SK-N-SH (cell line): ENCODE data around the gene CD28. TPM values are rescaled to one million over a fixed set of nuclear protein-coding genes. Genes with fewer than 3 reads are reported as not detected.

ENCODE experiments used
- CTCF ChIA-PET: fragments of 300-600, 350-600 bp; formaldehyde crosslinking; extraction: SDS; loops from one replicate; lab custom pipeline; 2021; lab: Yijun Ruan, JAX
- POLR2A ChIA-PET: fragments of 350-600 bp; sonication (Branson Sonifier 250); formaldehyde crosslinking; extraction: SDS; loops from one replicate; lab custom pipeline; 2020; ENCODE audit warnings: antibody characterized with exemption, inconsistent platforms; lab: Yijun Ruan, JAX
- DNase-seq: peaks from one replicate; pipeline ENCODE4 v3.0.0; 2012
- H2AFZ ChIP-seq: fragments of 200-600 bp; sonication (generic); 2 replicates; pipeline ENCODE4 v1.8.1; 2016; ENCODE audit warnings: antibody characterized with exemption, mild to moderate bottlenecking, low read depth
- H3F3A ChIP-seq: fragments of 200-600 bp; sonication (generic); replicated peaks from 2 replicates; pipeline ENCODE3; 2016; ENCODE audit warnings: antibody characterized with exemption, mild to moderate bottlenecking; ENCODE audit not compliant: insufficient read depth
- H3K27ac ChIP-seq, 2 experiments: fragments of 200-500 bp in 1 of 2; fragments of 200-600 bp in 1 of 2; sonication (Bioruptor generic) in 1 of 2; sonication (generic), shearing (Covaris generic) in 1 of 2; 2 replicates each; pipeline versions ENCODE4 v1.5.1 to v1.6.1; 2014 to 2016; ENCODE audit warnings: low read depth in 2 of 2, inconsistent platforms in 1 of 2, low read length in 1 of 2, mild to moderate bottlenecking in 1 of 2, mixed read lengths in 1 of 2
- H3K27me3 ChIP-seq: fragments of 200-600 bp; sonication (generic), shearing (Covaris generic); 2 replicates; pipeline ENCODE4 v1.6.1; 2016; ENCODE audit warnings: mixed run types; ENCODE audit not compliant: insufficient read depth
- H3K36me3 ChIP-seq, 2 experiments: fragments of 200-500 bp in 1 of 2; fragments of 200-600 bp in 1 of 2; sonication (Bioruptor generic) in 1 of 2; sonication (generic) in 1 of 2; replicated peaks in 1 of 2; 2 replicates each; pipeline versions ENCODE3 to v1.5.1; 2014 to 2016; ENCODE audit warnings: low read length in 1 of 2, mild to moderate bottlenecking in 1 of 2; ENCODE audit not compliant: insufficient read depth in 2 of 2, control insufficient read depth in 1 of 2
- H3K4me1 ChIP-seq, 2 experiments: fragments of 200-500 bp in 1 of 2; fragments of 200-600 bp in 1 of 2; sonication (Bioruptor generic) in 1 of 2; sonication (generic), shearing (Covaris generic) in 1 of 2; 2 replicates each; pipeline versions ENCODE4 v1.5.1 to v1.6.1; 2014 to 2016; ENCODE audit warnings: low read depth in 1 of 2, low read length in 1 of 2, mixed run types in 1 of 2; ENCODE audit not compliant: insufficient read depth in 2 of 2, control insufficient read depth in 1 of 2
- H3K4me2 ChIP-seq: fragments of 200-600 bp; sonication (generic), shearing (Covaris generic); 2 replicates; pipeline ENCODE4 v1.6.1; 2017; ENCODE audit warnings: mixed run types
- H3K4me3 ChIP-seq, 2 experiments: fragments of 200-500 bp in 1 of 2; fragments of 200-600 bp in 1 of 2; sonication (Bioruptor generic) in 1 of 2; sonication (generic), shearing (Covaris generic) in 1 of 2; 2 replicates each; pipeline versions ENCODE4 v1.5.1 to v1.8.1; 2014 to 2016; ENCODE audit warnings: low read depth in 2 of 2, inconsistent platforms in 1 of 2, low read length in 1 of 2, mild to moderate bottlenecking in 1 of 2, mixed read lengths in 1 of 2, moderate library complexity in 1 of 2
- H3K79me2 ChIP-seq: fragments of 200-600 bp; sonication (generic); 2 replicates; pipeline ENCODE4 v1.8.1; 2017; ENCODE audit warnings: mild to moderate bottlenecking; ENCODE audit not compliant: insufficient read depth
- H3K9ac ChIP-seq: fragments of 200-600 bp; sonication (generic); 2 replicates; pipeline ENCODE4 v1.6.1; 2017; ENCODE audit warnings: mixed run types
- H3K9me2 ChIP-seq: fragments of 200-600 bp; sonication (generic); 2 replicates; pipeline ENCODE4 v1.6.1; 2017; ENCODE audit warnings: mixed run types
- H3K9me3 ChIP-seq: fragments of 200-600 bp; sonication (generic); 2 replicates; pipeline ENCODE4 v1.6.1; 2017; ENCODE audit warnings: mixed run types, mild to moderate bottlenecking, moderate library complexity
- H4K20me1 ChIP-seq: fragments of 200-600 bp; sonication (generic); 2 replicates; pipeline ENCODE4 v1.6.1; 2017; ENCODE audit warnings: mild to moderate bottlenecking, mixed run types; ENCODE audit not compliant: insufficient read depth
- CHD2 ChIP-seq: fragments of 150-350 bp; IDR thresholded peaks from 2 replicates; pipeline ENCODE4 v1.6.1; 2018; ENCODE audit warnings: low read length; ENCODE audit not compliant: partially characterized antibody
- ELF1 ChIP-seq: IDR thresholded peaks from 2 replicates; pipeline ENCODE4 v1.4.0; 2012
- EP300 ChIP-seq, 2 experiments: IDR thresholded peaks; 2 replicates each; pipeline versions ENCODE4 v1.4.0 to v1.6.1; 2012; ENCODE audit warnings: borderline replicate concordance in 1 of 2, low read depth in 1 of 2, low read length in 1 of 2
- FOXM1 ChIP-seq: IDR thresholded peaks from 2 replicates; pipeline ENCODE4 v1.4.0; 2012; ENCODE audit warnings: low read depth, mild to moderate bottlenecking
- NFIC ChIP-seq: IDR thresholded peaks from 2 replicates; pipeline ENCODE4 v1.4.0; 2012; ENCODE audit warnings: borderline replicate concordance
- RAD21 ChIP-seq: IDR thresholded peaks from 2 replicates; pipeline ENCODE4 v1.6.1; 2012; ENCODE audit warnings: mild to moderate bottlenecking, low read length
- RCOR1 ChIP-seq: fragments of 150-350 bp; IDR thresholded peaks from 2 replicates; pipeline ENCODE4 v1.6.1; 2017; ENCODE audit warnings: antibody characterized with exemption, low read length
- SIN3A ChIP-seq: IDR thresholded peaks from 2 replicates; pipeline ENCODE4 v1.6.1; 2012; ENCODE audit warnings: low read depth, mild to moderate bottlenecking, low read length, moderate library complexity, borderline replicate concordance
- TEAD4 ChIP-seq: IDR thresholded peaks from 2 replicates; pipeline ENCODE4 v1.4.0; 2012; ENCODE audit warnings: mild to moderate bottlenecking, borderline replicate concordance; ENCODE audit not compliant: insufficient read depth
- WGBS: methylation state at CpG from one replicate; pipeline ENCODE4 v1.1.6; 2017; ENCODE audit warnings: low lambda C conversion rate; 5-methylcytosine and 5-hydroxymethylcytosine counted together
- polyA plus RNA-seq, 3 experiments: library from polyadenylated mRNA; depleted of rRNA; stranded (reverse); fragments of >200 nt; gene quantifications; 2 replicates each; pipeline ENCODE4 v1.2.3, GENCODE V29; 2012
- TF ChIP-seq, protein P1 (sequence below): fragments of 150-350 bp; IDR thresholded peaks from 2 replicates; pipeline ENCODE4 v1.6.1; 2017; ENCODE audit warnings: antibody characterized with exemption, low read length, low read depth, borderline replicate concordance

The CD28 gene
- polyA plus RNA-seq, 1 of the 3 experiments (the other 2 are of a cell fraction), result 0.05 TPM

DNA sequence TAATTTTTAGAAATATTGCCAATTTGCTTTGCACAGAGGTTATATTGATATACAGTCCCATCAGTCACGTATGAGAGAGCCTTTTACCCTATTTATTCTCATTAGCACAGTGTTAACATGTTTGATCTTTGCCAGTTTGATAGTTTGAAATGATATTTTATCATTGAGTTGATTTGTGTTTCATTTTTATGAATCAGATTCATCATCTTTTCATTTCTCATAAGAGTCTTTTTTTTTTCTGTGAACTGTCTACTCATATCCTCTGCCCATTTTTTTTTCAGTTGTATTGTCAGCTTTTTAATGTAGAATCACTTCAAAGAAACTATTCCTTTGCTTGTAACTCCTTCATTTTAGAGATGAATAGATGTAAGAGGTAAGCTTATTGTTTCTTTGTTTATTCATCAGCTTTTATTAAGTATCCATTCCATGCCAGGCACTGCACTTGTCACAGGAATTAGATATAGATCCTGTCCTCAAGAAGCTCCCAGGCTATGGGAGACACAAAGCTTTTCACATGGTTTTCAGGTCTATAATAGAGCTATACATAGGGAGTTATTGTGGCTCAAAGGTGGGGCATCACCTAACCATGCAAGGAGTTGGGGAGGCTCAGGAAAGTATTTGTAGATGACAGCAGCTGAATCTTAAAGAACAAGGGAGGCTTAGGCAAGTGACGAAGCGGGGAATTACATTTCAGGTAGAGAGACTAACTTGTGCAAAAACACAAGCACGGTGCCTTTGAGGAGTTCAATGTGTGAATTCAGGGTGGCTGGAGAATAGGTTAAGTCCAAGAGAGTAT is 42.1 kb downstream of the CD28 start:
- no peak for DNase-seq
- H3K9me3 ChIP-seq, result no peaks in the 10 kb centered on the region
- no peak overlapping the region for H2AFZ ChIP-seq
- H3F3A ChIP-seq, result no peaks in the 10 kb centered on the region
- no peaks in the 10 kb centered on the region for H3K27me3 ChIP-seq
- CTCF ChIA-PET, result interaction anchor here (1.0 to 1.6 kb wide), 2 partner anchors 12 to 34 kb away, joined by 4 to 6 read pairs; no protein-coding TSS in a partner anchor
- H4K20me1 ChIP-seq, result no peaks in the 10 kb centered on the region
- no peak overlapping the region for H3K9ac ChIP-seq
- peaks cover 1 to 6% of the 10 kb centered on the region in 2 experiments; a peak in 2 of 4 replicates for H3K4me1 ChIP-seq
- H3K36me3 ChIP-seq, result no peaks in the 10 kb centered on the region
- no peaks in the 10 kb centered on the region for H3K9me2 ChIP-seq
- POLR2A ChIA-PET, result no interaction called here
- no peaks in the 10 kb centered on the region for H3K79me2 ChIP-seq
- H3K4me3 ChIP-seq, result no peak overlapping the region
- WGBS, result 80% methylated on average over 4 of the region's 4 CpGs
- TF ChIP-seq FOXM1 (no peak), SIN3A (no peak), EP300 (IDR thresholded peaks at IDR 0.05; ENCODE audit: borderline replicate concordance in 1 of 2, low read depth in 1 of 2, low read length in 1 of 2) (no peak), NFIC (no peak), RAD21 (no peak), RCOR1 (no peak)
- TF ChIP-seq, protein P1, sequence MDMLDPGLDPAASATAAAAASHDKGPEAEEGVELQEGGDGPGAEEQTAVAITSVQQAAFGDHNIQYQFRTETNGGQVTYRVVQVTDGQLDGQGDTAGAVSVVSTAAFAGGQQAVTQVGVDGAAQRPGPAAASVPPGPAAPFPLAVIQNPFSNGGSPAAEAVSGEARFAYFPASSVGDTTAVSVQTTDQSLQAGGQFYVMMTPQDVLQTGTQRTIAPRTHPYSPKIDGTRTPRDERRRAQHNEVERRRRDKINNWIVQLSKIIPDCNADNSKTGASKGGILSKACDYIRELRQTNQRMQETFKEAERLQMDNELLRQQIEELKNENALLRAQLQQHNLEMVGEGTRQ, result no peak
- H3K27ac ChIP-seq, result no peak overlapping the region
- H3K4me2 ChIP-seq, result no peak overlapping the region

DNA sequence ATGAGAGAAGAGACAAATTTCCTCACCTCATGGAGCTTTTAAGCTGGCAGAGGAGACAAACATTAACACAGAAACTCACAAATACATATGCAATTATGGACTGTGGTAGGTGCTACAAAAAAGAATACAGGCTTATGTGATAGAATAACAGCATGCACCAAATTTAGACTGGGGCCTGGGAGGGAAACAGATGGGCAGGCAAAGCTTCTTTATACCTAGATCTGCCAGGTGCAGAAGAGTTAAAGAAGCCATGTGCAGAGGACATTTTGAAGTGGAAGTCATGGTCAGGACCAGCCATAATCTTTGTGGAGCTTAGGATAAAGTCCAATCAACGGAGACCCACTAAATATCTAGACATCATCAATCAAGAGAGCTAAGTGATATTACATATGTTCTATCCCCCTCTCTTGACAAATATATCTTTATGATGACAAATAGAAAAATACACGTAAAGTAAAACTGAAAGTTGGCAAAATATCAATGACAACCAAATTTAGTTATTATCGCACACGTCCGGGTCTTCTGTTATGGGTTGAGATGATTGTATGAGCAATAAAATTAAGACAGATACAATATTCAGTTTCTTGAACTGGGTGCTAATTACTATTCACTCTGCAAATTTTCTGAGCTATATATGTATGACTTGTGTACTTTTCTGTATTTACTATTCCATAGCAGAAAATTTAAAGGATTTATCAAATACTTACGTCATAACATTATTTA is 44.1 kb downstream of the CD28 start:
- Histone ChIP-seq H3K4me2 (no peak overlapping the region), H4K20me1 (no peaks in the 10 kb centered on the region), H3K4me3 (no peak overlapping the region), H3F3A (no peaks in the 10 kb centered on the region), H3K4me1 (no peaks in the 10 kb centered on the region), H3K9me3 (0 out of 2 replicates have a peak, but pooled peaks cover 5% of the 10 kb centered on the region), H3K27me3 (no peaks in the 10 kb centered on the region), H3K79me2 (no peaks in the 10 kb centered on the region), H3K9me2 (no peaks in the 10 kb centered on the region), H3K9ac (no peak overlapping the region), H2AFZ (no peak overlapping the region), H3K27ac (no peak overlapping the region), H3K36me3 (no peaks in the 10 kb centered on the region)
- no peak for DNase-seq
- CTCF ChIA-PET, result interaction anchor here (0.7 to 1.2 kb wide), 2 partner anchors 19 to 58 kb away, joined by 3 read pairs; no protein-coding TSS in a partner anchor
- no peak for TF ChIP-seq EP300 (IDR thresholded peaks at IDR 0.05; ENCODE audit: borderline replicate concordance in 1 of 2, low read depth in 1 of 2, low read length in 1 of 2)
- no peak for TF ChIP-seq ELF1
- TF ChIP-seq TEAD4, result no peak
- TF ChIP-seq CHD2, result no peak
- POLR2A ChIA-PET, result no interaction called here
- WGBS, result 92% methylated on average over 6 of the region's 6 CpGs
